Ovary (tissue), 9 donors: ENCODE measurements around the gene DOCK4. TPM values are rescaled to one million over a fixed set of nuclear protein-coding genes. Genes with fewer than 3 reads are reported as not detected.

Experiments
- DNase-seq, 5 donors: peaks; one replicate each; pipeline ENCODE4 v3.0.0-alpha.2; 2019 to 2020
- H3K27ac ChIP-seq, 2 donors: fragments of 200-600 bp; one replicate each; pipeline versions ENCODE4 v1.5.1 to v1.8.0; 2019 to 2022
- H3K27me3 ChIP-seq: fragments of 200-600 bp; one replicate; pipeline ENCODE4 v1.8.0; 2022
- H3K36me3 ChIP-seq: fragments of 200-600 bp; sonication (generic); one replicate; pipeline ENCODE4 v1.5.1; 2019
- H3K4me1 ChIP-seq: one replicate; pipeline ENCODE4 v1.8.1; 2013; ENCODE audit warnings: mild to moderate bottlenecking, moderate library complexity; ENCODE audit not compliant: insufficient read depth
- H3K4me3 ChIP-seq: fragments of 200-600 bp; sonication (generic); one replicate; pipeline ENCODE4 v1.5.1; 2017
- H3K9me3 ChIP-seq, 2 donors: fragments of 200-600 bp in 1 of 2; sonication (generic) in 1 of 2; one replicate each; pipeline versions ENCODE4 v1.5.1 to v1.8.1; 2013 to 2019; ENCODE audit warnings: mild to moderate bottlenecking in 1 of 2, moderate library complexity in 1 of 2
- CTCF ChIP-seq, 3 donors: fragments of 450-650 bp in 2 of 3; fragments of 200-600 bp in 1 of 3; IDR thresholded peaks; one replicate each; pipeline versions ENCODE4 v1.5.1 to v1.8.0; 2016 to 2022; ENCODE audit warnings: antibody characterized with exemption in 3 of 3, mild to moderate bottlenecking in 1 of 3
- EP300 ChIP-seq: sonication (generic); formaldehyde crosslinking; IDR thresholded peaks from one replicate; pipeline ENCODE4 v1.6.1; 2017; ENCODE audit warnings: antibody characterized with exemption
- POLR2A ChIP-seq: fragments of 450-650 bp; IDR thresholded peaks from one replicate; pipeline ENCODE4 v1.6.1; 2017; ENCODE audit warnings: antibody characterized with exemption, mild to moderate bottlenecking, moderate library complexity
- WGBS, 3 donors: extraction: QIAGEN DNeasy Blood & Tissue Kit in 1 of 3; methylation state at CpG; one replicate each; pipeline versions ENCODE4 v1.1.5 to v1.1.7; 2013 to 2017; 5-methylcytosine and 5-hydroxymethylcytosine counted together
- intact Hi-C, 4 donors: fragments of 100-400 bp; cut with DNase I; formaldehyde crosslinking; loops; one replicate each; pipeline versions ENCODE4 v1.11.0 to v1.15.1; 2022 to 2023
- polyA plus RNA-seq, 2 donors: library from polyadenylated mRNA; stranded (reverse); fragments of 200-250 nt in 1 of 2; fragments of 350-450 nt in 1 of 2; fragmentation: Illumina TruSeq in 1 of 2; extraction: RNeasy Lipid Tissue Mini Kit (QIAGEN cat#74804) in 1 of 2; gene quantifications; one replicate each; pipeline ENCODE4 v1.2.3, GENCODE V29; 2013 to 2014
- total RNA-seq, 7 donors: library from RNA; depleted of rRNA in 2 of 7; stranded (reverse); fragments of >200 nt in 2 of 7; fragmentation: NEBNext Ultra II Directional in 3 of 7; extraction: Animal tissue kit (Norgen Biotek cat#: 25700) in 3 of 7; gene quantifications; one replicate each; pipeline versions ENCODE4 v1.1.0 to v1.2.4, GENCODE V29; 2016 to 2023
- donor health status: DM: no; HTN: no; CAD: no; lungs with moderate emphysema.
- donor health status: DM: no; HTN: no; CAD: no.
- donor health status: Bipolar disorder and iron deficiency.
- donor health status: DM: yes; HTN: yes; CAD: no.
- donor health status: DM: no; HTN: no; CAD: no.
- donor health status: DM: yes; HTN: yes; CAD: no.

Gene DOCK4
- total and polyA plus RNA-seq, 9 donors = 9.5 to 39.7 (median 27.3) TPM

DNA sequence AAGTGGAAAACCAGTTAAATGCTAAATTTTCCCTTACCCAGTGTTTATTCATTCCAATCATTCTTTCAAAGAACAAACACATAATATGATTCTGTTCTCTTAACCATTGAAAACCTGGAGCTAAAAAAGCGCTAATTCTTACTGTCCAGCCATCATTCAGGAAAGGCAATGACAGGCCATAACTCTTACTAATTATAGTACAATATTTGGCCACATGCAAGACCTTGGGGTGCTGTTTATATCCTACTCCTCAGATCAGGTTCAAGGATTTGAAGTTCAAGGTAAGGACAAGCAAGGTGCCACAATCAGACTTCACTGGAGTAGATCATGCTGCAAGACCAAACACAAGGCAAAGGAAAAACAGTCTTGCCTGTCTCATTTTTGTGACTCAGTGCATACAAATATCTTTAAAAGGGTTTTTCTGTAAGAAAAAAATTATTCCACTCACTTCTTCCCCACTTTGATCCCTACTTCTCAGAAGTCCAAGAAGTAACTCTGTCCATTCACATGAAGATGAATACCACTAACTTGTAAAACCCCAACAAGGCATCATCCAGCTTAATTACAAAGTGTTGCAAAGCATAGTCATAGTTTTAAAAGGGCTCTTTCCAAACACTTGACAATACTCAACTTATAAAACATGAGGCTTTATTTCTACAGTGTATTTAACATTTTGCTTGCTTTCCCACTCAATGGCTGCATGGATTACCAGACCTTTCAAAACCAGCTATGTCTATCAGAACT lies 153.0 kb downstream of the DOCK4 start:
- Histone ChIP-seq H3K27me3 (no peaks in the 10 kb centered on the region), H3K27ac (no peak overlapping the region), H3K4me1 (peaks cover 11% of the 10 kb centered on the region), H3K9me3 (no peaks in the 10 kb centered on the region), H3K4me3 (no peak overlapping the region), H3K36me3 (no peaks in the 10 kb centered on the region)
- no peak for DNase-seq
- TF ChIP-seq EP300 (no peak), CTCF (IDR thresholded peaks at IDR 0.05) (no peak), POLR2A (no peak)
- intact Hi-C loops = no loop called here
- 8 to 20% (median 9%) methylated on average over 1 of the region's 1 CpG for WGBS, 3 donors

DNA sequence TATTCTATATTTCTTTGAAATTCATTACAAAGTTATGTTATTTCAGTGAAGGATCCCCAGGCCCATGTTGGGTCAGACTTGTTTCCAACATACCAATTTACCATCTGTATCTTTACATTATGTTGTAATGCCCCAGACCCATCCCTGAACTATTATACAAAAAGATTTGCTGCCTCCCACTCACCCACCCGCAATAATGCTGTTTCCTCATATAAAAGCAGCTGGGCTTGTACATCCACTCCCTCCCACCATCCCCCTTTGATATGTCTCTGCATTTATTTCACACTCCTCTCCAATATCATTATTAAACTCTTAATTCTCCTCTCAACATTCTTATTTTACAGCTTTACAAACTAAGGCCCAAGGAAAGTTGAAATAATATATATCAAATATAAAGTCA lies 153.7 kb downstream of the DOCK4 start:
- H3K4me3 ChIP-seq = no peak overlapping the region
- TF ChIP-seq EP300 (no peak), CTCF (IDR thresholded peaks at IDR 0.05) (no peak), POLR2A (no peak)
- no peaks in the 10 kb centered on the region for H3K27me3 ChIP-seq
- no peaks in the 10 kb centered on the region for H3K9me3 ChIP-seq
- peak overlapping the region in 1 of 2 donors; percentile 6 for H3K27ac ChIP-seq
- no peak for DNase-seq
- intact Hi-C loops = no loop called here
- H3K36me3 ChIP-seq = no peaks in the 10 kb centered on the region
- peaks cover 11% of the 10 kb centered on the region for H3K4me1 ChIP-seq
- 4 to 29% (median 9%) methylated on average over 1 of the region's 1 CpG for WGBS, 3 donors

GRCh38 chr7:112050250-112050881 lies 155.8 kb downstream of the DOCK4 start:
- H3K9me3 ChIP-seq = no peaks in the 10 kb centered on the region

More at GRCh38 chr7:112050250-112050881, 155.8 kb downstream of the DOCK4 start:
- peaks cover 11% of the 10 kb centered on the region for H3K4me1 ChIP-seq
- no peaks in the 10 kb centered on the region for H3K36me3 ChIP-seq
- H3K4me3 ChIP-seq = no peak overlapping the region
- WGBS, 3 donors = 7 to 9% (median 8%) methylated on average over 4 of the region's 4 CpGs
- no peak for TF ChIP-seq EP300
- no peak for TF ChIP-seq POLR2A
- TF ChIP-seq CTCF (IDR thresholded peaks at IDR 0.05) = no peak
- intact Hi-C loops = no loop called here
- peak overlapping the region in 1 of 2 donors; percentile 18 for H3K27ac ChIP-seq
- no peak for DNase-seq
- H3K27me3 ChIP-seq = no peaks in the 10 kb centered on the region
